Prostate gland (tissue), 1 donor: ENCODE results near the gene KCTD18.

Experiments used
- POLR2A ChIP-seq: fragments of 450-650 bp; IDR thresholded peaks from one replicate; pipeline ENCODE4 v1.6.1; 2016; ENCODE audit warnings: antibody characterized with exemption, mild to moderate bottlenecking
- POLR2AphosphoS5 ChIP-seq: sonication (generic); formaldehyde crosslinking; IDR thresholded peaks from one replicate; pipeline ENCODE4 v1.6.1; 2017; ENCODE audit warnings: antibody characterized with exemption

DNA sequence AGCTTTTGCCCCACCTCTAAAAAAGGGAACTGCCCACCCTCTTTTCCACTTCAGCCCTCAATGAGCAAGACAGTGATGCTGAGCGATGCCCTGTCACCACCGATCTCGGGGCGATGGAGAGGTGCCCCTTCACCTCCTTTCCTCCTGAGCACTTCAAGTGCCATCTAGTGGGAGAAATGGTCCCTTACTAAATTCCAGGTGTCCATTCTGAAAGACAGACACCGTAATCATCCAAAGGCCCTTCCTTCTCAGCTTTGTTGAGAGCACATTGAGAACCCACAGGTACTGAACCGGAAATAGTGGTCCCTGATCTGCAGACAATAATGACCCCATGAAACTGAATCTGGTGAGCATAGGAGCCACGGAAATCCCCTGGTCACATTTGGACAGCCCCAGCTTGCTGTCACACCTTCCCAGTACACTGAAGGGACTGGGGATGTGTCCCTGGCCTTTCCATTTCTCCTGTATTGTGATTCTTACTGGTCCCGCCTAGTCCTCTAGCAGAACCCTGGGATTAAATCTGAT lies 38.5 kb downstream of the KCTD18 start:
- no peak for TF ChIP-seq POLR2AphosphoS5
- TF ChIP-seq POLR2A, result no peak
